Measurements from ENCODE around the gene L1CAM.

L1CAM gene

GRCh38 chrX:153864561-153865320 lies 21.2 kb downstream of the L1CAM start:
- DNase-seq (ENCODE audit: low read depth), result no peak

GRCh38 chrX:153864101-153864500 lies 21.9 kb downstream of the L1CAM start:
- DNase-seq (ENCODE audit: low read depth), result no peak

- no peak for DNase-seq (ENCODE audit: low read depth)
These were observed 22.6 kb downstream of the L1CAM start for GRCh38 chrX:153863251-153863991.

GRCh38 chrX:153862369-153863250 lies 23.4 kb downstream of the L1CAM start:
- DNase-seq (ENCODE audit: low read depth), result no peak

GRCh38 chrX:153861733-153862310 lies 24.2 kb downstream of the L1CAM start:
- DNase-seq (ENCODE audit: low read depth), result no peak

GRCh38 chrX:153861151-153861550 lies 24.8 kb downstream of the L1CAM start:
- DNase-seq (ENCODE audit: low read depth), result no peak

- no peak for DNase-seq (ENCODE audit: low read depth)
These were observed 28.5 kb downstream of the L1CAM start for GRCh38 chrX:153857348-153857903.

GRCh38 chrX:153854702-153855101 lies 31.3 kb downstream of the L1CAM start:
- no peak for DNase-seq (ENCODE audit: low read depth)

GRCh38 chrX:153853902-153854267 lies 32.1 kb downstream of the L1CAM start:
- no peak for DNase-seq (ENCODE audit: low read depth)

GRCh38 chrX:153853180-153853901 lies 32.6 kb downstream of the L1CAM start:
- DNase-seq (ENCODE audit: low read depth), result no peak

GRCh38 chrX:153851981-153852380 lies 34.0 kb downstream of the L1CAM start:
- no peak for DNase-seq (ENCODE audit: low read depth)

GRCh38 chrX:153848325-153848724 lies 37.6 kb downstream of the L1CAM start:
- DNase-seq (ENCODE audit: low read depth), result no peak

GRCh38 chrX:153845842-153846241 lies 40.1 kb downstream of the L1CAM start:
- no peak for DNase-seq (ENCODE audit: low read depth)

- no peak for DNase-seq (ENCODE audit: low read depth)
These were observed 40.8 kb downstream of the L1CAM start for GRCh38 chrX:153845195-153845594.

GRCh38 chrX:153844509-153845082 lies 41.4 kb downstream of the L1CAM start:
- no peak for DNase-seq (ENCODE audit: low read depth)

GRCh38 chrX:153836921-153837320 lies 49.1 kb downstream of the L1CAM start:
- no peak for DNase-seq (ENCODE audit: low read depth)

GRCh38 chrX:153832728-153833127 lies 53.2 kb downstream of the L1CAM start:
- no peak for DNase-seq (ENCODE audit: low read depth)

- DNase-seq (ENCODE audit: low read depth), result no peak
These were observed 54.4 kb downstream of the L1CAM start for GRCh38 chrX:153831429-153832150.

GRCh38 chrX:153830640-153831428 lies 55.1 kb downstream of the L1CAM start:
- no peak for DNase-seq (ENCODE audit: low read depth)

Measured in GM04503 (cell line).